Activated naive CD8-positive, alpha-beta T cell treated with anti-CD3 and anti-CD28 coated beads, Interleukin-2, amount 10 ng/mL, durations not matched to agents 7 days and 5 days (primary cell): ENCODE results near the gene ARID5A. TPM values are rescaled to one million over a fixed set of nuclear protein-coding genes. Genes with fewer than 3 reads are reported as not detected.

Experiments
- ATAC-seq: fragments of 150-1000 bp; cut with Tn5 transposase; one replicate; pipeline ENCODE4 v1.10.0; 2021; ENCODE audit warnings: low read depth, moderate library complexity
- POLR2A ChIA-PET: fragments of 350-600 bp; sonication (Branson Sonifier 250); formaldehyde crosslinking; loops from one replicate; lab custom pipeline; 2021; ENCODE audit warnings: antibody characterized with exemption; lab: Charles Lee
- DNase-seq: peaks from one replicate; pipeline ENCODE4 v3.0.0; 2021
- H3K27ac Mint-ChIP-seq: one replicate; pipeline ENCODE4 v1.8.0; 2022; ENCODE audit warnings: mild to moderate bottlenecking, mixed read lengths
- H3K27me3 Mint-ChIP-seq: one replicate; pipeline ENCODE4 v1.8.0; 2022; ENCODE audit warnings: mild to moderate bottlenecking, moderate library complexity, mixed read lengths
- H3K36me3 Mint-ChIP-seq: one replicate; pipeline ENCODE4 v1.8.0; 2021; ENCODE audit warnings: mild to moderate bottlenecking, mixed read lengths
- H3K4me1 Mint-ChIP-seq: one replicate; pipeline ENCODE4 v1.8.0; 2021; ENCODE audit warnings: mixed read lengths
- H3K4me3 Mint-ChIP-seq: one replicate; pipeline ENCODE4 v1.8.0; 2022; ENCODE audit warnings: mild to moderate bottlenecking, moderate library complexity, mixed read lengths
- H3K9me3 Mint-ChIP-seq: one replicate; pipeline ENCODE4 v1.8.0; 2021; ENCODE audit warnings: mixed read lengths
- total RNA-seq, 2 experiments: library from RNA; stranded (reverse); gene quantifications; one replicate each; pipeline ENCODE4 v1.2.3, GENCODE V29; 2021

Gene ARID5A
- total RNA-seq, 2 experiments from 2014 or later = 62.1 to 62.8 TPM

DNA sequence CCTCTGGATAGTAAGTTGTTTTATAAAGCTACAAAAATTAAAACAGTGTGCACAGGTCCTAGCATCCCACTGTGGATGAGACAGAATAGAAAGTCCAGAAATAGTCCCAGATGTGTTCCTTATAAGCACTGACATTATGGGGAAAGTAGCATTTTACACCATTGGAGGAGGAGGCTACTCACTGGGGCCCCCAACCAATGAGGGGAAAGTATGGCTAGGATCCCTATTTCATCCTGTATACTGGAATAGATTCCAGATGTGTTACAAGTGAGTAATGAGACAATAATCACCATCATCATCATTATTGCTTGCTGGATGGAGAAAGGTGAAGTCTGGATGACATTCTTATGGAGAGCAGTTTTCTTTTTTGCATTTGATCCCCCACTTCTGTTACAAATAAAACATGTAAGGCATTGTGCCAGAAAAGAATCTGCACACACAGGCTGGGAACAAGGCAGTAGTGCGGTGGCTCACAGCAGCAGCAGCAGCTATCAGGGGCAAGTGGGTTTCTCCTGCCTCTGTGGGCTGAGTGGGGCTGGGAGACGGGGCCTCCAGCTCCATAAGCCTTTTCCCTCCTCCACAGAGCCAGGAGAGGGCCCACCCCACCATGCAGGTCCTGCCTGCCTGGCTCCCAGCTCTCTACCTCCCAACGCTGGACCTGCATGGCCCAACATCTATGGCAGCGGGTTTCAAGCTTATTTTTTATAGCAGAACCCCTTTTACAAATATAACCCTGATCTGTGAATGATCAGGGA lies 5.0 kb downstream of the ARID5A start:
- no peak overlapping the region for H3K27ac Mint-ChIP-seq
- H3K36me3 Mint-ChIP-seq = peaks cover 47% of the 10 kb centered on the region
- POLR2A ChIA-PET = interaction anchor here (0.7 kb wide), 1 partner anchor 810 kb away, joined by 3 read pairs; no protein-coding TSS in a partner anchor
- no peaks in the 10 kb centered on the region for H3K9me3 Mint-ChIP-seq
- no peak overlapping the region for H3K4me3 Mint-ChIP-seq
- ATAC-seq (no peak), DNase-seq (no peak)
- H3K4me1 Mint-ChIP-seq = peaks cover 49% of the 10 kb centered on the region
- H3K27me3 Mint-ChIP-seq = peaks cover 2% of the 10 kb centered on the region

DNA sequence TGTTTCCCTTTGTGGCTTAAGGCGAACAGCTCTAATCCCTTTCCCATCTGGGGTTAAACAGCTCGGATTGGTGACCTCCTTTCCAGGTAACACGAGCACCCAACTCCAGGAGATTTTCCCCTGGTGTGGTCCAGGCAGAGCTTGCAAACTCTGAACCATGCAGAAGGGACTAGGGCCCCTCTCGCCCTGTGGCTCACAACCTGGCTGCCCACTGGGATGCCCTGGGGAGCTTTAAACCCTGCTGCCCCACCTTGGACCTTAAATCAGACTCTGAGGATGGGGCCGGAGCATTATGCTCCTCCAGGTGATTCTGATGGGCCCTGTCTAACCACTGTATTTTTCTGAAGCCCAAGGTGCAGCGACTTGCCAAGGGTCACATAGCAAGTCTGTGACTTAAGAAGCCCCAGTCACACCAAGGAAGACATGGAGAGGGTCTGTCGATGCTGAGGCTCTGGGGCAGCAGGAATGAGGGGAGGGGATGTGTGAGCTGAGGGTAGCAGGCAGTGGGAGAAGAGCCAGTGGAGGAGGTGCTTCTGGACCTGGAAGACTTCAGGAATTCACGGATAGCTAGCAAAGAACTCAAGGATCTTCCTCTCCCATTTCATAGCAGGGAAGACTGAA lies 5.9 kb downstream of the ARID5A start:
- DNase-seq = no peak
- Mint-ChIP-seq H3K27ac (no peak overlapping the region), H3K27me3 (peaks cover 2% of the 10 kb centered on the region), H3K4me1 (peaks cover 56% of the 10 kb centered on the region), H3K9me3 (no peaks in the 10 kb centered on the region), H3K4me3 (no peak overlapping the region), H3K36me3 (peaks cover 50% of the 10 kb centered on the region)
- ATAC-seq = no peak
- POLR2A ChIA-PET = no interaction called here

DNA sequence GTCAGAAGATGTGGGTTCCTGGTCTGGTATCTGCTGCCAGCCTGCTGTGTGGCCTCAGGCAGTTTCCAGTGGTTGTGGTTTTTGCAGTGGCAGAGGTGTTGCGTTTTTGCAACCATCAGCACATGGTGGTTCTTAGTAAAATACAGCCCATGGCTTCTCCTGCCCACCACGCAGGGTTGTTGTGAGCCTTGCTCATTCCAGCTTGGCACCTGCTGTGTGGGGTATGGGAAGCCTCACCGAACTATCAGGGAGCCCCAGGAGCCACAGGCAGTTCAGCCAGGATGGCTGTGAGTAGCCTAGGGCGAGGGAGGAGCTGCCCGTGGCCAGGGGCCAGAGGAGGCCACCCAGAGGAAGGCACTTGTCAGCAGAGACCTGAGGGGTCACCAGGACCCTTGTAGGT lies 9.8 kb downstream of the ARID5A start:
- Mint-ChIP-seq H3K27me3 (no peaks in the 10 kb centered on the region), H3K36me3 (peaks cover 48% of the 10 kb centered on the region), H3K4me3 (peak overlapping the region; percentile 49), H3K4me1 (peaks cover 33% of the 10 kb centered on the region), H3K27ac (peak overlapping the region; percentile 26), H3K9me3 (no peaks in the 10 kb centered on the region)
- no peak for DNase-seq
- POLR2A ChIA-PET = interaction anchor here (0.6 to 4.1 kb wide), 3 partner anchors 8 to 155 kb away, joined by 3 to 26 read pairs (median 3); partner anchors contain the start of gene ARID5A
- no peak for ATAC-seq

DNA sequence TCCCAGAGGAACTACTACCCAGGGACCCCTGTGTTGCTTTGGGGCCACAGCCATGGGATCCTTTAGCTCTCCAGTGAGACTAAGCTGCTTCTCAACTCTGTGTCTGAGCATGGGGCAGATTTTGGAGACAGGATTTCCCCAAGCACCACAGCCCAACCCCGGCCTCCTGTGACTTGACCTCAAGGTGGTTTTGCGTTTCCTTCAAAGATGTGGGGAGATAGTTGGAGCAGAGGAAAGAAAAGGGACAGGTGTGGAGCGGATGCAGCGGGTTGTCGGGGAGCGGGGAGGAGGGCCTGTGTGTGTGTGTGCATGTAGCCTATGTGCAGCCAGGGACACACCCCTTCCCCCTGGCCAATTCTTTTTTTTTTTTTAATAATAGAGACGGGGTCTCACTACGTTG lies 10.2 kb downstream of the ARID5A start:
- POLR2A ChIA-PET = interaction anchor here (0.6 to 4.1 kb wide), 4 partner anchors 9 to 156 kb away, joined by 3 to 26 read pairs (median 4); partner anchors contain the start of gene ARID5A
- Mint-ChIP-seq H3K27me3 (no peaks in the 10 kb centered on the region), H3K4me1 (peaks cover 33% of the 10 kb centered on the region), H3K36me3 (peaks cover 45% of the 10 kb centered on the region), H3K9me3 (no peaks in the 10 kb centered on the region), H3K4me3 (no peak overlapping the region), H3K27ac (no peak overlapping the region)
- DNase-seq (no peak), ATAC-seq (peak; percentile 40)

DNA sequence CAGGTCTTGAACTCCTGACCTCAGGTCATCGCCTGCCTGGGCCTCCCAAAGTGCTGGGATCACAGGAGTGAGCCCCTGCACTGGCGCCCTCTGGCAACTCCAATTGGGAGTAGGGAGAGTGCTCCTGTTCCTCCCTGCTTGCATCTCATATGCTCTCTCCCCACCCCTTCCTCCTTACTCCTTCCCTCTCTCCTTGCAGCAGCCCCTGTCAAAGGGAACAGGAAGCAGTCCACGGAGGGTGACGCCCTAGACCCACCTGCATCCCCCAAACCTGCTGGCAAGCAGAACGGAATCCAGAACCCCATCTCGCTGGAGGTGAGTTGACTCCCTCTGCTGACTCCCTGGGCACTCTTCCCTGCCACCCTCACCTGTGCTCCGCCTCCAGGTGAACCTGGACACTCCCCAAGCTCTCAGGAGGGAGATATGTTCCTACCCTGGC lies 10.7 kb downstream of the ARID5A start:
- POLR2A ChIA-PET = interaction anchor here (1.2 to 4.1 kb wide), 3 partner anchors 9 to 26 kb away, joined by 4 to 26 read pairs (median 5); partner anchors contain the start of gene ARID5A
- Mint-ChIP-seq H3K4me3 (no peak overlapping the region), H3K36me3 (peaks cover 47% of the 10 kb centered on the region), H3K9me3 (no peaks in the 10 kb centered on the region), H3K27ac (no peak overlapping the region), H3K4me1 (peaks cover 35% of the 10 kb centered on the region), H3K27me3 (no peaks in the 10 kb centered on the region)
- ATAC-seq (no peak), DNase-seq (no peak)

DNA sequence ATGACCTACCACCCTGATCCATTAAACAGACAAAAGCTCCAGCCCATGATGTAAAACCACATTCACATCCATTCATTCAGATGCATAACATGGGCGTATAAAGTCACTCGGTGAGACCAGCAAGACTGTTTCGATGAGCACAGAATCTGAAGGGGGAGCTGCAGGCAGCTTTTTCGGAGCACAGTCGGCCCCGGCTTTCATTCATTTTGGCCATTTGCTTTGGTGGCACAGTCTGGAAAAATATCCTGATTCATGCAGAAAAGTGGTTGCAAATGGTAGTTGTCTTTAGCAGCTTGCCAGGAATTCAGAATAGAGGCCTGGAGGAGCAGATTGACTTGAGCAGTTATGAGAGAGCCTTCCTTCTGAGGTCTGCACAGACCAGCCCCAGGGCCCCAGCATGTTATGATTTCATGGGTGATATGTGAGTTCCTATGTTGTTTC lies 11.2 kb downstream of the ARID5A start:
- no peak overlapping the region for H3K4me3 Mint-ChIP-seq
- H3K27me3 Mint-ChIP-seq = no peaks in the 10 kb centered on the region
- no peak overlapping the region for H3K27ac Mint-ChIP-seq
- DNase-seq = no peak
- peaks cover 32% of the 10 kb centered on the region for H3K4me1 Mint-ChIP-seq
- POLR2A ChIA-PET = interaction anchor here (1.2 to 4.1 kb wide), 3 partner anchors 10 to 26 kb away, joined by 4 to 26 read pairs (median 5); partner anchors contain the start of gene ARID5A
- ATAC-seq = no peak
- H3K9me3 Mint-ChIP-seq = no peaks in the 10 kb centered on the region
- peaks cover 42% of the 10 kb centered on the region for H3K36me3 Mint-ChIP-seq

DNA sequence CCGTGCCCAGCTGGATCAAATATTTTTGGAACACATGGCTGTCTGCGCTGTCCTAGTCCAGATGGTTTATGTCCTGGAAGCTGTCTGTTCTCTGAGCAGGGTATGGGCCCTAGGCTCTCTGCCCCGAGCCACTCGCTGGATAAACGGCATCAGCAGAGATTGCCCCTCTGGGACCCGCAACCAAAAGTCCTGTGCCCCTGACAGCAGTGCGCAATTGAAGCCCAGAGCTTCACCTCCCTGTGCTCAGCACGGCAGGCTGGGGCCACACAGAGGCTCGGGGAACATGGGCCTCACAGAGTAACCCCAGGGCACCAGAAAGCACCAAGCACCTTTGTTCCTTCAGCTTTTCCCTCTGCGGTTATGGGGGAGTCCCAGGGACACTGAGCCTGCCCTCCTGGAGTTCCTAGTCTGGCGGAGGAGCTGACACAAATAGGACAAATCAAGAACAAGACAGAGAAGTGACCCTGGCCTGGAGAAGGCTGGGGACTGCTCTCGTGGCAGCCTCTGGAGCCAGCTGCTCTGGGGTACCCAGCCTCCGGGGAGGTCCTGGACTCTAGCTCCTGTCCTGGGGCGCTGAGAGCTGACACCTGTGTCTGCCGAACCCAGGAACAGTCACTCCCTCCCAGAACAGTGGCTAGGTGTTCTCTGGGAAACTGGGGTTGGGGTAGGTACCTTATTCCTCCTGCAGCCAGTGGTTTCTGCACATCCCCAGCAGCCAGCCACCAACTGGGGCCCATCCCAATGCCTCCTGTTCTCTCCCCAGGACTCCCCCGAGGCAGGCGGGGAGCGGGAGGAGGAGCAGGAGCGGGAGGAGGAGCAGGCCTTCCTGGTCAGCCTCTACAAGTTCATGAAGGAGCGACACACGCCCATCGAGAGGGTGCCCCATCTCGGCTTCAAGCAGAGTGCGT lies 12.3 kb downstream of the ARID5A start:
- ATAC-seq (no peak), DNase-seq (no peak)
- H3K36me3 Mint-ChIP-seq = peaks cover 33% of the 10 kb centered on the region
- POLR2A ChIA-PET = interaction anchor here (1.5 to 4.1 kb wide), 2 partner anchors 11 to 21 kb away, joined by 5 to 26 read pairs; partner anchors contain the start of gene ARID5A
- H3K4me1 Mint-ChIP-seq = peaks cover 30% of the 10 kb centered on the region
- no peak overlapping the region for H3K27ac Mint-ChIP-seq
- H3K4me3 Mint-ChIP-seq = no peak overlapping the region
- H3K9me3 Mint-ChIP-seq = no peaks in the 10 kb centered on the region
- H3K27me3 Mint-ChIP-seq = no peaks in the 10 kb centered on the region

DNA sequence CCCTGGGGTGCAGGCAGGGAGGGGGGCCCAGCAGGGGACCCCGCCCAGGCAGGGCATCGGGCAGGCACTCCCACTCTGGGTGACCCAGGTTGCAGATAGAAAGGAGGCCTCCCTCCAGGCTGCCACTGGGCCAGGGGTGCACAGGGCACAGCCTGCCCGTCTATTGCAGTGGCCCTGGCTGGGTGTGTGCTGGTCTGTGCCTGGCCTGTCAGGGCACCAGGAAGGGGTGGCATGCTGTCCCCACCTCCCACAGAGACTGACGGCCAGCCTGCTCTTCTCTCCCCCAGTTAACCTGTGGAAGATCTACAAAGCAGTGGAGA lies 12.9 kb downstream of the ARID5A start:
- Mint-ChIP-seq H3K27ac (no peak overlapping the region), H3K9me3 (no peaks in the 10 kb centered on the region), H3K36me3 (peaks cover 27% of the 10 kb centered on the region), H3K4me3 (no peak overlapping the region), H3K27me3 (no peaks in the 10 kb centered on the region), H3K4me1 (peaks cover 29% of the 10 kb centered on the region)
- DNase-seq (no peak), ATAC-seq (no peak)
- POLR2A ChIA-PET = interaction anchor here (4.1 kb wide), 1 partner anchor 12 kb away, joined by 26 read pairs; the partner anchor contains the start of gene ARID5A

DNA sequence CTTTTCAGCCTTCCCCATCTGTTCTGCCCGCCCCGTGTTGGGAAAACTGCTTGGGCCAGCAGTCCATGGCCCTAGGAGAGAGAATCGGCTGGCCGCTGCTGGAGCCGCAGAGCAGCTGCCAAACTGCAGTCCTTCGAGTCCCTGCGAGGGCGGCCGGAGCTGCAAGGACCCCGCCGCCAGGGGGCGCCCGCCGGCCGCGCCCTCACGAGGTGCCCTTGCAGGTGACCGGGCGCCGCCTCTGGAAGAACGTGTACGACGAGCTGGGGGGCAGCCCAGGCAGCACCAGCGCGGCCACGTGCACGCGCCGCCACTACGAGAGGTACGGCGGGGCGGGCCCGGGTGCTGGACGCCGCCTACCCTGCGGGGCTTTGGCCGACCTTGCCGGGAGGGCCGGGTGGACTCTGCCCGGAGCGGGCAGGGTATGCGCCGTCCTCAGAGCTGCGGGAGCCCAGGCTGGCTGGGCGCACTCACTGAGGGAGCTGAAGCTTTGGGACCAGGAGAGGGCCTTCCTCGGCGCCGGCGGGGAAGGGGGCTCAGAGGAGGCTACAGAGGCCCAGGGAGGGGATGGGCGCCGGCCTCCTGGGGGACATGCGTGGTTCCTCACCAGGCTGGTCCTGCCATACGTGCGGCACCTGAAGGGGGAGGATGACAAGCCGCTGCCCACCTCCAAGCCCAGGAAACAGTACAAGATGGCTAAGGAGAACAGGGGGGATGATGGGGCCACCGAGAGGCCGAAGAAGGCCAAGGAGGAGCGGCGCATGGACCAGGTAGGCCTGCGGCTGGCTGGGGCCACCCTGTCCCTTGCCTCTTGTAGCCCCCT lies 13.6 kb downstream of the ARID5A start:
- no peak overlapping the region for H3K4me3 Mint-ChIP-seq
- POLR2A ChIA-PET = interaction anchor here (4.1 kb wide), 1 partner anchor 12 kb away, joined by 26 read pairs; the partner anchor contains the start of gene ARID5A

DNA sequence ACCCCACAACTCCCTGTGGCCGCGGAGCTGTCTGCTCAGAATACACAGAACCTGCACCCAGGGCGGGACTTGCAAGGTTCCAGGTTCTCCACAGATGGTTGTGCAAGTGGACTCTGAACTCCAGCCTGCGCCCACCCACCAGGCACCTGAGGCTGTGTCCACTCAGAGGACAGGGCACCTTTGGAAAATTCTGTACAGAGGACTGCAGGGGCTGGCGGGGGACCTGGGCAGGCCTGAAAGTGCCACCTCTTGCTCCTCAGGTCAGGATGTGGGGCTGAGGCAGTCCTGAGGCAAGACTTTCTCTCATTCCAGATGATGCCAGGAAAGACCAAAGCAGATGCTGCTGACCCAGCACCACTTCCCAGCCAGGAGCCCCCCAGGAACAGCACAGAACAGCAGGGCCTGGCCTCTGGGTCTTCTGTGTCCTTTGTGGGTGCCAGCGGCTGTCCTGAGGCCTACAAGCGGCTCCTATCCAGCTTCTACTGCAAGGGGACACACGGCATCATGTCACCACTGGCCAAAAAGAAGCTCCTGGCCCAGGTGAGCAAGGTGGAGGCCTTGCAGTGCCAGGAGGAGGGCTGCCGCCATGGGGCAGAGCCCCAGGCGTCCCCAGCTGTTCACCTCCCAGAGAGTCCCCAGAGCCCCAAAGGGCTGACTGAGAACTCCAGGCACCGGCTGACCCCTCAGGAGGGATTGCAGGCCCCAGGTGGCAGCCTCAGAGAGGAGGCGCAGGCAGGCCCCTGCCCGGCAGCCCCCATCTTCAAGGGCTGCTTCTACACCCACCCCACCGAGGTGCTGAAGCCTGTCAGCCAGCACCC lies 14.4 kb downstream of the ARID5A start:
- no peak for DNase-seq
- Mint-ChIP-seq H3K4me3 (no peak overlapping the region), H3K27me3 (no peaks in the 10 kb centered on the region), H3K36me3 (peaks cover 15% of the 10 kb centered on the region), H3K9me3 (no peaks in the 10 kb centered on the region), H3K27ac (no peak overlapping the region), H3K4me1 (peaks cover 20% of the 10 kb centered on the region)
- POLR2A ChIA-PET = interaction anchor here (0.6 kb wide), 1 partner anchor 76 kb away, joined by 3 read pairs; no protein-coding TSS in a partner anchor
- no peak for ATAC-seq

More for the DNA sequence above, 13.6 kb downstream of the ARID5A start:
- peaks cover 22% of the 10 kb centered on the region for H3K36me3 Mint-ChIP-seq
- no peaks in the 10 kb centered on the region for H3K27me3 Mint-ChIP-seq
- H3K9me3 Mint-ChIP-seq = no peaks in the 10 kb centered on the region
- ATAC-seq (no peak), DNase-seq (no peak)
- H3K27ac Mint-ChIP-seq = no peak overlapping the region
- H3K4me1 Mint-ChIP-seq = peaks cover 25% of the 10 kb centered on the region

DNA sequence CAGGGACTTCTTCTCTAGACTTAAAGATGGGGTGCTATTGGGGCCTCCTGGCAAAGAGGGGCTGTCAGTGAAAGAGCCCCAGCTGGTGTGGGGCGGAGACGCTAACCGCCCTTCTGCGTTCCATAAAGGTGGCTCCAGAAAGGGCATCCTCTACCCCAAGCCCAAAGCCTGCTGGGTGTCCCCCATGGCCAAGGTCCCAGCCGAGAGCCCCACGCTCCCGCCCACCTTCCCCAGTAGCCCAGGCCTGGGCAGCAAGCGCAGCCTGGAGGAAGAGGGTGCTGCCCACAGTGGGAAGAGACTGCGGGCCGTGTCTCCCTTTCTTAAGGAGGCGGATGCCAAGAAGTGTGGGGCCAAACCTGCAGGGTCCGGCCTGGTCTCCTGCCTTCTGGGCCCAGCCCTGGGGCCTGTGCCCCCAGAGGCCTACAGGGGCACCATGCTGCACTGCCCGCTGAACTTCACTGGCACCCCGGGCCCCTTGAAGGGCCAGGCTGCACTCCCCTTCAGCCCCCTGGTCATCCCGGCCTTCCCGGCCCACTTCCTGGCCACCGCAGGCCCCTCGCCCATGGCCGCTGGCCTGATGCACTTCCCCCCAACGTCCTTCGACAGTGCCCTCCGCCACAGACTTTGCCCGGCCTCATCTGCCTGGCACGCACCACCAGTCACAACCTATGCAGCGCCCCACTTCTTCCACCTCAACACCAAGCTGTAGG lies 15.2 kb downstream of the ARID5A start:
- no peak for ATAC-seq
- Mint-ChIP-seq H3K9me3 (no peaks in the 10 kb centered on the region), H3K4me3 (no peak overlapping the region), H3K27me3 (no peaks in the 10 kb centered on the region), H3K27ac (peak overlapping the region; percentile 63), H3K4me1 (peaks cover 14% of the 10 kb centered on the region), H3K36me3 (peaks cover 10% of the 10 kb centered on the region)
- POLR2A ChIA-PET = interaction anchor here (0.6 to 3.5 kb wide), 4 partner anchors 13 to 76 kb away, joined by 3 to 35 read pairs (median 10); partner anchors contain the start of gene ARID5A
- DNase-seq = no peak
